Vagina (tissue), 2 donors: Measurements from ENCODE around the gene TIMM10.

Experiments
- CTCF ChIP-seq, 3 experiments: fragments of 450-650 bp in 2 of 3; fragments of 200-600 bp in 1 of 3; sonication (generic) in 1 of 3; IDR thresholded peaks; one replicate each; pipeline ENCODE4 v1.5.1; 2017 to 2019; ENCODE audit warnings: antibody characterized with exemption in 3 of 3, mild to moderate bottlenecking in 2 of 3, moderate library complexity in 2 of 3
- POLR2A ChIP-seq, 2 donors: fragments of 450-650 bp; IDR thresholded peaks; one replicate each; pipeline ENCODE4 v1.6.1; 2017; ENCODE audit warnings: antibody characterized with exemption in 2 of 2, mild to moderate bottlenecking in 2 of 2, moderate library complexity in 2 of 2
- POLR2AphosphoS5 ChIP-seq, 2 donors: sonication (generic); formaldehyde crosslinking; IDR thresholded peaks; one replicate each; pipeline ENCODE4 v1.9.0; 2017; ENCODE audit warnings: antibody characterized with exemption in 2 of 2, mild to moderate bottlenecking in 2 of 2, low read depth in 1 of 2; ENCODE audit not compliant: insufficient read depth in 1 of 2

DNA sequence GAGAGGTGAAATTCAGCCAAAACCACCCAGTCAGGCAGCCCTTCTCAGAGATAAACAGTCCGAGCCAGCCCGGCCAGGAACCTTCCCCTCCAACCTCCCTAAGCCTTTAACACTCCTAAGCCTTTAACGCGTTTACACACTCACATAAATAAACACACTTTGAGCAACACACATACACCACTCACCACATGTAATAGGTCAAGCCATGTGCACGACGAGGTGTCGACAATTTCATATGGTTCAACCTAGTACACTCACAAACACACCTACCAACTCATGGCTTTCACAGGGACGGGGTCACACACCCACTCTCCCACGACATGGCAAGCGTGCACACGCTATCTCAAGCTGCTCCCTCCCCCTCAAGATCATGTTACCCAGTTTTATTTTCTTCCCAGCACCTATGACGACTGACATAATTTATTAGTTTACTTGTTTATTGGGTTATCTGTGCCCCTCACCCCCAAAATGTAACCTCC is 30.5 kb downstream of the TIMM10 start:
- TF ChIP-seq CTCF (IDR thresholded peaks at IDR 0.05) = no peak
- TF ChIP-seq POLR2A (IDR thresholded peaks at IDR 0.05) = no peak
- no peak for TF ChIP-seq POLR2AphosphoS5 (IDR thresholded peaks at IDR 0.05; ENCODE audit: insufficient read depth in 1 of 2, low read depth in 1 of 2)
